GM19397 (cell line): ENCODE results near the gene IL22RA1.

Experiments used
- ATAC-seq: cut with Tn5 transposase; IDR thresholded peaks from one replicate; pipeline ENCODE4 v1.9.1; 2021; ENCODE audit warnings: mild to moderate bottlenecking, moderate library complexity; ENCODE audit not compliant: unreplicated experiment

IL22RA1 gene

GRCh38 chr1:24139841-24140425, 3.0 kb downstream of the IL22RA1 start:
- no peak for ATAC-seq

DNA sequence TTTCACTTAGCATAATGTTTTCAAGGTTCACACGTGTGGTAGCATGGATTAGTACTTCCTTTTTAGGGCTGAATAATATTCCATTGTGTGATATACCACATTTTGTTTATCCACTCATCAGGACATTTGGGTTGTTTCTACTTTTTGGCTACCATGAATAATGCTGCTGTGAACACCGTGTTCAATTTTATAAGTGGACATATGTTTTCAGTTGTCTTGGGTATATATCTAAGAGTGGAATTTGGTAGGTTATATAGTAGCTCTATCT, 3.8 kb downstream of the IL22RA1 start:
- no peak for ATAC-seq

DNA sequence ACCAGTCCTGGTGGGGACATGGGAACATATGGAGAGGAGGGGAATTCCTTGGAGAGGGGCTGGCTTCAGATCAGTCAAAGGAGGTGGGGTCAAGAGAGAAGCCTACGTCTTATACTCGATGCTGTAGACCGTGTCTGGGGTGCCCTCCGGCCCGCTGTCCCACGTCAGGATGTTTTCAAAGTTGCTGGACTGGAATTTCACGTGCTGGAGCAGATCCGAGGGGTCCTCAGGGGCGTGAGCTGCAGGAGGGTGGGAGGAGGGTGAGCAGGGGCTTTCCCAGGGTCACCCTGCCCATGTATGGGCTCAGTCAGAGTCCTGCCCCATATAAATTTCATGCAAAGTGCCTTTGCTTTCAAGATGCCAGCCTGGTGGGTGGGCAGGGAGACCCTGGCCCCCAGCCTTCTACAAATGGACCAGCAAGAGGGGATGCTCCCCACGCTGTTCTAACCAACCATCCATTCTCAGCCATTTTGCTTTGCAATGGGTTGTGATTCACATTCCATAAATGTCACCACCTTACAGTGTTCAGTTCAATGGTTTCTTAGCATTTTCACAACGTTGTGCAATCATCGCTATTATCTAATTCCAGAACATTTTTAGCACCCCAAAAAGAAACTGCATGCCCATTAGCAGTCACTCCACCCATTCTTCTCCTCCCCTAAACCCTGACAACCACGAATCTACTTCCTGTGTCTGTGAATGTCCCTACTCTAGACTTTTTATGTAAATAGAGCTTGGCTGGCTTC, 4.3 kb downstream of the IL22RA1 start:
- ATAC-seq: no peak

- no peak for ATAC-seq
These were observed 5.9 kb downstream of the IL22RA1 start for GRCh38 chr1:24136956-24137539.

DNA sequence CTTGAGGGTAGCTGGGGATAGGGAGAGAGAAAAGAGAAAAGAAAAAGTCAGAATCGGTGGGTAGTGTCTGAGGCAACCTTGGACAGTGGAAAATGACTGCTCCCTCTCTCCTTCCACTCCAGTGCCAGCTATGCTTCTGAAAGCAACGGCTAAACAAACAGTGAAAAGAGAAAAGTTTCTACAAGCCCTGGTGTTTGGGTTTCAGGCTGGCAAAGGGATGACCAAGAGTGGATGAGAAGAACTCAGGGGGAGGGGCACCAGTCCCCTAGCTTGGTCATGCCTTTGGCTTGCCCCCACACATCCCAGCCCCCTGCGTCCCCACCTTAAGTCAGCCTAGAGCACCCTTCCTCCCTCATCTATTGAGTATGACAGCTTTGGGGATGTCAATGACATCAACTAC, 8.6 kb downstream of the IL22RA1 start:
- no peak for ATAC-seq

DNA sequence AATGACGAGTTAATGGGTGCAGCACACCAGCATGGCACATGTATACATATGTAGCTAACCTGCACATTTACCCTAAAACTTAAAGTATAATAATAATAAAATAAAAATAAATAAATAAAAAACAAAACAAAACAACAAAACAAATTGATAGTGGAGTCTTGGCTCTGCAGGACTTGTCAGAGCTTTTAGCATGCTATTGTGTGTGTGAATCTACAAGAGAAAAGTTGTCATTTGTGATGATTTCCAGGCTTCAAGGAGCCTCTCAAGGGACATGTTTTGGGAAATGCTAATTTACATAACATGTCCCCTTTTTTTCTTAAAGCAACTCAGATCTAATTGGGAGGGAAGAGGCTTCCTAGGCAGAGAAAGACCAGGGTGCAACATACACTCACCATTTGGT, 9.1 kb downstream of the IL22RA1 start:
- ATAC-seq: no peak

DNA sequence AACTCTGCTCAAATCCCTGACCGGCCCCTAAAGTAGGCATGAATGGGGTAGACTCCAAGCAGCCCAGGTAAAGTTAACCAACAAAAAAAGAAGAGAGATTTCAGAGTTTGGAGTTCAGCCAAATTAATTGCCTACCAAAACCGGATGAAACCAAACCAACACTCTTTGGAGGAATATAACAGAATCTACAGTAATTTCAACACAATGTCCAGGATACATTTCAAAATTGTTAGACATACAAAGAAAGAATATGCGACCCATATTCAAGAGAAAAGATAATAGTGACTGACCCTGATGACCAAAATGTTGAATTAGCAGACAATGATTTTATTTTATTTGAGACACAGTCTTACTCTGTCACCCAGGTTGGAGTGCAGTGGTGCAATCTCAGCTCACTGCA, 12.6 kb downstream of the IL22RA1 start:
- ATAC-seq: no peak

DNA sequence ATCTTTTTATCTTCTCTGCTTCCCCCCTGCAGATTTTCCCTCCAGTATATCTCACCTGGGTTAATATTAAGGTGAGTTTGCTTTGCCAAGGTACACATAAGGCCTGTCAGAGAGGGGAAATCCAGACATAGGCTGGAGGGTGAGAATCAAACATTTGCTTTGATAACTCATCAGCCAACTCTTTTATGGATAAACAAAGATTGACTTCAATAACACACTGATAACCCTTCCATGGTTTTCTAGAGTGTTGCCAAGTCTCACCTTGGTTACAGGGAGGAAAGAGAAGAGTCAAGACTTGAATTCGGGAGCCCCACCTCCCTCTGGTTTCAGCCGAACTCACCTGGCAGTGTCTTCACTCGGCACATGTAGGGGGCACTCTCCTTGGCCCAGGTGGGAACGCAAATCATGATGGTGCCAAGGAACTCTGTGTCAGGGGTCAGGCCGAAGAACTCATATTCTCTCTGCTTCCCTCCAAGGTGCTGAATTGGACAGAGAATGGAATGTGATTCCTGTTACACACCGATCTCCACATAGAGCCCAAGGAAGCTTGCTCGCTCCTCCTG, 15.1 kb downstream of the IL22RA1 start:
- no peak for ATAC-seq

GRCh38 chr1:24127134-24127800, 15.7 kb downstream of the IL22RA1 start:
- no peak for ATAC-seq

- ATAC-seq: no peak
These were observed 16.3 kb downstream of the IL22RA1 start for GRCh38 chr1:24126672-24127023.

- no peak for ATAC-seq
These were observed 16.8 kb downstream of the IL22RA1 start for GRCh38 chr1:24126018-24126671.

- ATAC-seq: no peak
These were observed 17.5 kb downstream of the IL22RA1 start for GRCh38 chr1:24125456-24125855.

GRCh38 chr1:24124980-24125379, 18.0 kb downstream of the IL22RA1 start:
- no peak for ATAC-seq

GRCh38 chr1:24123611-24124010, 19.3 kb downstream of the IL22RA1 start:
- no peak for ATAC-seq

GRCh38 chr1:24122776-24123175, 20.2 kb downstream of the IL22RA1 start:
- no peak for ATAC-seq

GRCh38 chr1:24121406-24121805, 21.5 kb downstream of the IL22RA1 start:
- ATAC-seq: no peak

DNA sequence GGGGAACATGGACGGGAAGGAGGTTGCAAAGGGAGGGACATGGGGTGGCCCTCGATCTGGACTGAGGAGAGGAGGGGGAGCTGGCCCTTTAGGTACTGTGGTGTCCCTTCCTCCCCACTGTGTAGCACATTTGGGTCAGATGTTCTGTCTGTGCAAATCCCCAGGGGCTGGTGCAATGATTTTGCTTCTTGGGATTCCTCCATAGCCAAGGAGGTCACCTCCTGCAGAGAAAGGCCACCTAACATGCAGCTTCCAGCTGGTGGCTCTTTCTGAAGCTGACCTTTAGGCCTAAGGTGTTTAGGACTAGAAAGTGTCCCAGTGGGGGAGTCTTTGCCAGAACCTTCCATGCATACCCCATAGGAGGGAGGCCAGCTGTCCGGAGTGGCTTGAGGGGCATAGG, 22.0 kb downstream of the IL22RA1 start:
- ATAC-seq: no peak

DNA sequence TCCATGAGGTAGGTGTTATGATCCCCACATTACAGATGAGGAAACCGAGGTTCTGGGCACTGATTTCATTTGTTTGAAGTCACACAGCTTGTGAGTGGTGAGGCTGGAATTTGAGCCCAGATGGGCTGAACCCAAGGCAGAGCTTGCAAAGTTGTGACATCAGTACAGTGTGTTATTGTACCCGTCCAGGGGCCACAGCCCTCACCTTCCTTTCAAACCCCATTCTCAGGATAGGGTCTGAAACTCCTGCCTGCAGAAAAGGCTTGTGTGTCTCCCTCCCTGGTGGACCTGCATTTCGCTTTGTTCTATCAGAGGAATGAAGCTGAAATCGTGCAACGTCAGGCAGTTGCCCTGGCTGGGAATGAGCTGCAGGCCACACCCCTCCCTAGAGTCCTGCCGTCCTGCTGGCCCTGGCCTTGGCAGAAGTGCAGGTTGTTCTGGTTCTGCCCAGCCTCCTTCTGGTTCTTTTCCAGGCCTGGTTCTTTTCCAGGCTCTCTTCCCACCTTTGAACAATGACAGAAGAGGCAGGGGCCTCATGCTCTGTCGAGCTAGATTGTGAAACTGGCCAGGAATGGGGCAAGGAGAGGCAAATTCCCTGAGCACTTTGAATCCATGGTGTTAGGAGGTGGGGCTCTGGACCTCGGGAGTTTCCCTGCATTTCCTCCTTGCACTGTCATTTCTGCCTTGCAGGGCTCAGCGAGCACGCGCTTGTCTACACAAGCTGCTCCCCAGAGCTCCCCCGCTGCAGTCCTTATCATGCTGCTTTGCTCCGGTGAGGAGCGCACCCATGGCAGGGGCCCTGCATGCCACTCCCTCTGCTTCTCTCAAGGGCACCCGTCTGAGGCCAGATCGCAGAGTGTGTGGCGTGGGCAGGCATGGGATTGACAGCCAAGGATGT, 22.8 kb downstream of the IL22RA1 start:
- ATAC-seq: no peak

DNA sequence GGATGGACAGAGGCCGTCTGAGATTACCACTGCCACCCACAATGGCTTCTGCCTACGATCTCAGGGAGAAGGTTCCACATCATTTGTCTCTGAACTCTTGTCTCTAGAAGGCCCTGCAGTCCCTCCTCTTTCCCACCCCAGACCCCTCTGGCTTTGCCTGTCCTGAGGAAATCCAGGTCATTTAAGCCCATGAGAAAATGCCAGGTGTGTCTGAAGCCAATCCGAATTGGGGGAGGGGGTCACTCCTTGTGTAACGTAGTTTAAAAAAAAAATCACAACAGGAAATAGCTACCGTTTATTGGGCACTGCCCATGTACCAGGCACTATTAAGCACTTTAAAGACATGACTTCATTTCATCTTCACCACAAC, 23.5 kb downstream of the IL22RA1 start:
- no peak for ATAC-seq

GRCh38 chr1:24118410-24119242, 24.3 kb downstream of the IL22RA1 start:
- ATAC-seq: no peak
